ENCODE measurements around the gene SIGLEC8.

DNA sequence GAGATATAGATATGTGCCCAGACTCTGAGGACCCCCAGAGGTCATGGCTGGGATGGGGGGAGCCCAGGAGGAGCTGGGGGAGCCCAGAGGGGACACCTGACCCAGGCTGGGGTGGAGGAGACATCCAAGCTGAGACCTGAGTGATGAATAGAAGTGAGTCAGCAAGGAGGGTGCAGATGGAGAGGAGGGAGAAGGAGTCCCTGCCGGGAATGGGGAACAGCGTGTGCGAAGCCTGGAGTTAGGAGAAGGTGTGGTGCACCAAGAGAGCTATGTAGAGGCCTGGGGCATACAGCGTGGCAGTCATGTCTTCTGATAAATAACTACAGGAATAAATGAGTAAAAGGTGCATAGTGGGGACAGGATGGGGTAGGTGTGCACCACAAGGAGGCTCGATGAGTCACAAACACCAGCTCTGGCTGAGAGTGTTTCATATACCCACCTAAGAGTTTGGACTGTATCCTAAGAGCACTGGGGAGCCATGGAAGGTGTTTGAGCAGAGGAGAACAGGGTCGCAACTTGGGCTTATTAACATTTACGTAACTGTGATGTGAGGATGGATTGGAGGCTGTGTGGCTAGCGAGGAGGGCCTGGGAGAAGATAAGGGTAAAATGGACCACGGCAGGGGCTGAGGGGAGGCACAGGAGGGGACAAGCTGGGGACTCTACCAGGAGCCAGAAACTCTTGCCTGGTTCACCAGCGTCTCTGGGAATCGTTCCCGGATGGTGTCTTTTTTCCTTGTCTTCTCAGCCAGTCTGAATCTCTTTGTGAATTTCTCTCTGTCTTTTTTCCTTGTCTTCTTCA is 21.5 kb upstream of the SIGLEC8 start:
- TF ChIP-seq EZH2phosphoT487 (IDR thresholded peaks at IDR 0.05; ENCODE audit: insufficient read depth, low read depth) (no peak), EZH2 (IDR thresholded peaks at IDR 0.05; ENCODE audit: insufficient read depth, poor library complexity, severe bottlenecking) (no peak)
